ENCODE data around the gene B9D1.
A peak's percentile ranks its signal among the peaks of the same experiment; 100 is the strongest.

B9D1 gene

DNA sequence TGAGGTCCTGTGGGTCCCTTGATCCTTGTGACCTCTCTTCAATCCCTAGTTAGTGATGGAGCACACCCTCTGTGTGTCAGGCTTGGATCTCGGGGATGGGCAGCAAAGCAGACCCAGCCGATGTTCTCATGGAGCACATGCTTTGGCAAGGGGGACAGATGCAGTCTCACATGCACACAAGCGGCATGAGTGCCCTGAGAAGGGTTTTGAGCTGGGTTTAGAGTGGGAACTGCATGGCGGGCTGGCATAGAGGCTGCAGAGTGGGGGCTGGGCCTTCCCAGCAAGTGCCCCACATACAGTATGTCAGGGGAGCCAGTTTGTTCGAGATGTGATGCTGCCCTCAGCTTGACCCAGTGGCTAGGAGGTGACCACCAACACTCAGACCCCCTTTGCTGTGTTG is 41.6 kb downstream of the B9D1 start:
- no peak overlapping the region for H3K27ac ChIP-seq (ENCODE audit: insufficient read depth in 1 of 2, low read depth in 1 of 2, low read length in 2 of 2, poor library complexity in 1 of 2, severe bottlenecking in 2 of 2)
- no peak for DNase-seq
- no peaks in the 10 kb centered on the region for H3K4me1 ChIP-seq (ENCODE audit: control extremely low read depth in 1 of 4, control insufficient read depth in 4 of 4, insufficient read depth in 4 of 4, low read length in 3 of 4)
- H3K9me3 ChIP-seq (ENCODE audit: control extremely low read depth in 1 of 5, control insufficient read depth in 4 of 5, insufficient read depth in 2 of 5, low read depth in 1 of 5, low read length in 4 of 5): peaks cover 0 to 7% (median 0%) of the 10 kb centered on the region in 5 experiments
- ChIA-PET POLR2A (no interaction called here), CTCF (interaction anchor here (0.8 to 2.6 kb wide), 4 partner anchors 12 to 42 kb away, joined by 3 to 14 read pairs (median 5); partner anchors contain the start of gene B9D1)
- H3K4me3 ChIP-seq (ENCODE audit: control insufficient read depth in 1 of 7, extremely low read depth in 1 of 7, insufficient read depth in 4 of 7, low read depth in 2 of 7, low read length in 6 of 7): no peak overlapping the region
- WGBS (ENCODE audit: insufficient coverage): 98% methylated on average over 5 of the region's 5 CpGs
- H3K36me3 ChIP-seq (ENCODE audit: control insufficient read depth in 4 of 4, insufficient read depth in 4 of 4, low read length in 3 of 4): no peaks in the 10 kb centered on the region
- peaks cover 0 to 37% (median 19%) of the 10 kb centered on the region in 5 experiments for H3K27me3 ChIP-seq (replicated peaks in 2 of 5; ENCODE audit: control insufficient read depth in 4 of 5, insufficient read depth in 5 of 5, low read length in 4 of 5)

DNA sequence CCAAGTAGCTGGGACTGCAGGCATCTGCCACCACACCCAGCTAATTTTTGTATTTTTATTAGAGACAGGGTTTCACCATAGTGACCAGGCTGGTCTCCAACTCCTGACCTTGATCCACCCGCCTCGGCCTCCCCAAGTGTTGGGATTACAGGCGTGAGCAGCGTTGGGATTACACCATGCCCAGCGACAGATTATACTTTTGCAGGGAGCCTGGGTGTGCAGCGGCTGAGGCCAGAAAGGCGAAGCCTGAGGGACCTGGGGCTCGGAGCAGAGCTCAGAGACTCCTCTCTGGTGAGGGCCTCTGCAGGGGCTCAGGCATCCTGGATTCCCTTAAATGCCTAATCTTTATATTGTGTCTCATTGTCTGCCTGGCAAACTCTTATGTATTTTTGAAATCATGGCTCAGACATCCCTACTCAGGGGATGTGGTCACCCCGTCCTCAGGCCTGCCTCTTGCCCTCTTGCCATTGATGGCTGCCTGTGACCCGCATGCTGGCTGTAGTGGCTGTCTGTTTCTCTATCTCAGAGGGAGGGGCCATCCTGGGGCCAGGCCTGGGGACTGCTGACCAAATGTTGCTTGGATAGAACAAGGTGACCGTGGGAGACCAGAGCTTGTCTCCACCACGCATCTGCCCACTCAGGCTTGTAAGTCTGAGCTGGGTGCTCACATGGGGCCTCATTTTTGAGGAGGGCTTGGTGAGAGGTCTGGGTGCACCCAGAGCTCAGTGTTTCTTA is 42.6 kb downstream of the B9D1 start:
- CTCF ChIA-PET: interaction anchor here (0.8 to 1.7 kb wide), 5 partner anchors 13 to 42 kb away, joined by 3 to 6 read pairs (median 4); partner anchors contain the start of gene B9D1
- H3K27me3 ChIP-seq (replicated peaks in 2 of 5; ENCODE audit: control insufficient read depth in 4 of 5, insufficient read depth in 5 of 5, low read length in 4 of 5): peaks cover 0 to 36% (median 19%) of the 10 kb centered on the region in 5 experiments
- H3K27ac ChIP-seq (ENCODE audit: insufficient read depth in 1 of 2, low read depth in 1 of 2, low read length in 2 of 2, poor library complexity in 1 of 2, severe bottlenecking in 2 of 2): no peak overlapping the region
- no peaks in the 10 kb centered on the region for H3K4me1 ChIP-seq (ENCODE audit: control extremely low read depth in 1 of 4, control insufficient read depth in 4 of 4, insufficient read depth in 4 of 4, low read length in 3 of 4)
- 99% methylated on average over 12 of the region's 12 CpGs for WGBS (ENCODE audit: insufficient coverage)
- H3K9me3 ChIP-seq (ENCODE audit: control extremely low read depth in 1 of 5, control insufficient read depth in 4 of 5, insufficient read depth in 2 of 5, low read depth in 1 of 5, low read length in 4 of 5): no peaks in the 10 kb centered on the region
- POLR2A ChIA-PET: no interaction called here
- H3K36me3 ChIP-seq (ENCODE audit: control insufficient read depth in 4 of 4, insufficient read depth in 4 of 4, low read length in 3 of 4): no peaks in the 10 kb centered on the region
- H3K4me3 ChIP-seq (ENCODE audit: control insufficient read depth in 1 of 7, extremely low read depth in 1 of 7, insufficient read depth in 4 of 7, low read depth in 2 of 7, low read length in 6 of 7): no peak overlapping the region
- no peak for DNase-seq

DNA sequence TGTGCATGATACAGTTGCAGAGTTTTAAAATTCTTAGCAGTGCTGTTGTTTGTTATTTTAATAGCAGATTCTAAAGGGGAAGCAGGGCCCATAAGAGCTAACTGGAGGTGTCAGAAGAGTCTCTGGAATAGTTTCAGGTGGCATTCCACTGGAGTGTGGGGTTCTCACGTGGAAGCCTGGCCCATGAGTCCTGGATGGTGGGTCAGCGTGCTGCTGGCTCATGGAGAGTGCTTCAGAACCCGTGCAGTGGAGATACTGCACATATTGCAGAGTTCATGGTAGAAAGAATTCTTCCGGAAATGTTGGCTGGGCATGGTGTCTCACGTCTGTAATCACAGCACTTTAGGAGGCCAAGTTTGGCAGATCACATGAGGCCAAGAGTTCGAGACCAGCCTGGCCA is 43.9 kb downstream of the B9D1 start:
- H3K4me1 ChIP-seq (ENCODE audit: control extremely low read depth in 1 of 4, control insufficient read depth in 4 of 4, insufficient read depth in 4 of 4, low read length in 3 of 4): no peaks in the 10 kb centered on the region
- H3K36me3 ChIP-seq (ENCODE audit: control insufficient read depth in 4 of 4, insufficient read depth in 4 of 4, low read length in 3 of 4): no peaks in the 10 kb centered on the region
- no peak overlapping the region for H3K27ac ChIP-seq (ENCODE audit: insufficient read depth in 1 of 2, low read depth in 1 of 2, low read length in 2 of 2, poor library complexity in 1 of 2, severe bottlenecking in 2 of 2)
- H3K27me3 ChIP-seq (replicated peaks in 2 of 5; ENCODE audit: control insufficient read depth in 4 of 5, insufficient read depth in 5 of 5, low read length in 4 of 5): peaks cover 0 to 37% (median 19%) of the 10 kb centered on the region in 5 experiments
- CTCF ChIA-PET: interaction anchor here (0.9 to 1.4 kb wide), 2 partner anchors 70 to 448 kb away, joined by 3 read pairs; no protein-coding TSS in a partner anchor
- DNase-seq: no peak
- H3K9me3 ChIP-seq (ENCODE audit: control extremely low read depth in 1 of 5, control insufficient read depth in 4 of 5, insufficient read depth in 2 of 5, low read depth in 1 of 5, low read length in 4 of 5): no peaks in the 10 kb centered on the region
- 97% methylated on average over 5 of the region's 6 CpGs for WGBS (ENCODE audit: insufficient coverage)
- H3K4me3 ChIP-seq (ENCODE audit: control insufficient read depth in 1 of 7, extremely low read depth in 1 of 7, insufficient read depth in 4 of 7, low read depth in 2 of 7, low read length in 6 of 7): no peak overlapping the region
- POLR2A ChIA-PET: no interaction called here

DNA sequence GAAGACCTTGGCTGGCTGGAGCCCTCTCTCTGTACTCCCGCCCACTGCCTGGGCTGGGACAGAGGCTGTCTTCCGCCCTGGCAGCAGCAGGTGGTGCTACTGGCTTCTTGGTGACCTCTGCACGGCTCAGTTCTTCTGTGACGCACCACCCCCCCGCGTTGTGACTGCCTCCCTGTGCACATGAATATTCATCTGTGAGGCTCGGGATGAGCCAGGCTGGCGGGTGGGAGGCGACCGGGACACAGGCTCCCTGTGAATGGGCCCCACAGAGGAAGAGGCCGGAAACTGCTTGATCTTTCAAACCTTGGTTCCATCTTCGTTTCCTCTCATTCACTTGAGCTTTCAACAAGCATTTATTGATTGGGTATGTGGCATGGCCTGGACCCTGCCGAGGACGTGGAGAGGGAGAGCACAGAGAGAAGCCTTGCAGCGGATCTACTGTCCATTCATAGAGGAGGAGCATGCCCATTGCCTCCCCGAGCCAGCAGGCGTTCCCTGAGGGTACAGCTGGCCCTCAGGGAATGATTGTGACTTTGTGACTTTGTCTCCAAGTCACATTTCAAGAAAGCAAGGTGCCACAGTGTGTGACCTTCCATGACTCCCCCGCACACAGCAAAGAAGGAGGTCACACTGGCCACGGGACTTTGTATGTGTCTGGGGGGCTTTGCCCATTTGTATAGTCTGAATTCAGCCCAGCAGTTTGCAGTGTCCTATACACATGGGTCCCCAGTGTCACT is 45.0 kb downstream of the B9D1 start:
- peaks cover 0 to 30% (median 16%) of the 10 kb centered on the region in 5 experiments for H3K27me3 ChIP-seq (replicated peaks in 2 of 5; ENCODE audit: control insufficient read depth in 4 of 5, insufficient read depth in 5 of 5, low read length in 4 of 5)
- DNase-seq: peak in 2 of 3 donors; percentile 27 to 38
- 88% methylated on average over 16 of the region's 19 CpGs for WGBS (ENCODE audit: insufficient coverage)
- POLR2A ChIA-PET: no interaction called here
- no peak overlapping the region for H3K27ac ChIP-seq (ENCODE audit: insufficient read depth in 1 of 2, low read depth in 1 of 2, low read length in 2 of 2, poor library complexity in 1 of 2, severe bottlenecking in 2 of 2)
- no peak overlapping the region for H3K4me3 ChIP-seq (ENCODE audit: control insufficient read depth in 1 of 7, extremely low read depth in 1 of 7, insufficient read depth in 4 of 7, low read depth in 2 of 7, low read length in 6 of 7)
- no peaks in the 10 kb centered on the region for H3K36me3 ChIP-seq (ENCODE audit: control insufficient read depth in 4 of 4, insufficient read depth in 4 of 4, low read length in 3 of 4)
- no peaks in the 10 kb centered on the region for H3K9me3 ChIP-seq (ENCODE audit: control extremely low read depth in 1 of 5, control insufficient read depth in 4 of 5, insufficient read depth in 2 of 5, low read depth in 1 of 5, low read length in 4 of 5)
- no peaks in the 10 kb centered on the region for H3K4me1 ChIP-seq (ENCODE audit: control extremely low read depth in 1 of 4, control insufficient read depth in 4 of 4, insufficient read depth in 4 of 4, low read length in 3 of 4)
- CTCF ChIA-PET: interaction anchor here (0.8 to 1.4 kb wide), 3 partner anchors 9 to 21 kb away, joined by 3 to 6 read pairs (median 5); no protein-coding TSS in a partner anchor

DNA sequence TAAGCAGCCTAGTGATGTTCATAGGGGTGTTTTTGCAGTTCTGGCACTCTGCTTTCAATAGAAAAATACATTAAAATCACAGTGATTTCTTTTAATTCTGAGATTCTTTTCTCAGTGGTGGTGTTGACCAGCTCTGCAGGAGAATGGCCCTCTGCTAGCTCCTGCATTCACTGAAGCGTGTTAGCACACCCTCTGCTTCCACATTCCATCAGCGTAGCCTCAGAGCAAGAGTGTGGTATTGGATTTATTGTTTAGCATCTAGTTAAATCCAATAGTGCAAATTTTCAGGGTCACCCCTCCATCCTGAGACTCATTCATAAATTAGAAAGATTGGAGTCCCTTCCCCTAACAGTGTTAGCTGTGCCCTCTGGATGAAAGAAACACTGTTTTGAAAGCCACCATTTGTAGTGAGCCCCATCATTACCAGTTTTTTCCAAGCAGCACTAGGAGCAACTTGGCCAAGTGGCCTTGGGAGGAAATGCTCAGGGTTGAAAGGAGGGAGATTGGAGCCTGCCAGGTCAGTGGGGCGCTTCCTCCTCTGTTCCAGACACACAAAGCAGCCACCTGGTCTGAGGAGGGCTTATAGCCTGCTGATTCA is 45.7 kb downstream of the B9D1 start:
- ChIA-PET CTCF (interaction anchor here (0.8 to 1.4 kb wide), 4 partner anchors 8 to 22 kb away, joined by 3 to 6 read pairs (median 4); no protein-coding TSS in a partner anchor), POLR2A (no interaction called here)
- no peak overlapping the region for H3K27ac ChIP-seq (ENCODE audit: insufficient read depth in 1 of 2, low read depth in 1 of 2, low read length in 2 of 2, poor library complexity in 1 of 2, severe bottlenecking in 2 of 2)
- H3K4me1 ChIP-seq (ENCODE audit: control extremely low read depth in 1 of 4, control insufficient read depth in 4 of 4, insufficient read depth in 4 of 4, low read length in 3 of 4): peaks cover 0 to 2% (median 0%) of the 10 kb centered on the region in 4 experiments
- DNase-seq: no peak
- no peaks in the 10 kb centered on the region for H3K36me3 ChIP-seq (ENCODE audit: control insufficient read depth in 4 of 4, insufficient read depth in 4 of 4, low read length in 3 of 4)
- 100% methylated on average over 1 of the region's 3 CpGs for WGBS (ENCODE audit: insufficient coverage)
- no peaks in the 10 kb centered on the region for H3K9me3 ChIP-seq (ENCODE audit: control extremely low read depth in 1 of 5, control insufficient read depth in 4 of 5, insufficient read depth in 2 of 5, low read depth in 1 of 5, low read length in 4 of 5)
- no peak overlapping the region for H3K4me3 ChIP-seq (ENCODE audit: control insufficient read depth in 1 of 7, extremely low read depth in 1 of 7, insufficient read depth in 4 of 7, low read depth in 2 of 7, low read length in 6 of 7)
- H3K27me3 ChIP-seq (replicated peaks in 2 of 5; ENCODE audit: control insufficient read depth in 4 of 5, insufficient read depth in 5 of 5, low read length in 4 of 5): peaks cover 0 to 28% (median 17%) of the 10 kb centered on the region in 5 experiments

DNA sequence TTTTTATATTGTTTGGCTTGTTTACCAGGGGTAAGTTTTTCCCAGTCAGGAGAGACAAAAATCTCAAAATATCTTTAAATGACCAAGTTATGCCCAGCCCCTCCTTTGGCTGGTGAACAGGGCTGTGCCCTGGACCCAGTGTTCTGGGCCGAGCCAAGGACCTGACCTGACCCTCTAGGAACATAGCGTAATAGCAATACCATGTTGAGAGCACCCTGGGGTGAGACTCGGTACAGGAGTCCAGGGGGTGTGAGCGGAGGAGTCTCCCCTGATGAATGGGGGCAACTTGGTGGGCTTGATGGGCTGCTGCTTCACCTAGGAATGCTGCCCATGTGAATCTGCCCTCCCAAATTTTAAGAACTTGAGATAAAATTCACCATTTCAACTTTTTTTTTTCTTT is 47.4 kb downstream of the B9D1 start:
- Histone ChIP-seq H3K36me3 (ENCODE audit: control insufficient read depth in 4 of 4, insufficient read depth in 4 of 4, low read length in 3 of 4) (no peaks in the 10 kb centered on the region), H3K4me1 (ENCODE audit: control extremely low read depth in 1 of 4, control insufficient read depth in 4 of 4, insufficient read depth in 4 of 4, low read length in 3 of 4) (peaks cover 0 to 4% (median 0%) of the 10 kb centered on the region in 4 experiments), H3K9me3 (ENCODE audit: control extremely low read depth in 1 of 5, control insufficient read depth in 4 of 5, insufficient read depth in 2 of 5, low read depth in 1 of 5, low read length in 4 of 5) (no peaks in the 10 kb centered on the region), H3K27ac (ENCODE audit: insufficient read depth in 1 of 2, low read depth in 1 of 2, low read length in 2 of 2, poor library complexity in 1 of 2, severe bottlenecking in 2 of 2) (no peak overlapping the region), H3K27me3 (replicated peaks in 2 of 5; ENCODE audit: control insufficient read depth in 4 of 5, insufficient read depth in 5 of 5, low read length in 4 of 5) (peaks cover 0 to 16% (median 5%) of the 10 kb centered on the region in 5 experiments), H3K4me3 (ENCODE audit: control insufficient read depth in 1 of 7, extremely low read depth in 1 of 7, insufficient read depth in 4 of 7, low read depth in 2 of 7, low read length in 6 of 7) (no peak overlapping the region)
- no peak for DNase-seq
- CTCF ChIA-PET: no interaction called here
- POLR2A ChIA-PET: no interaction called here
- WGBS (ENCODE audit: insufficient coverage): 100% methylated on average over 4 of the region's 4 CpGs

Measured in common myeloid progenitor, CD34-positive (primary cell).